HG03139 (cell line): ENCODE data around the gene MCF2L.

Experiments used
- ATAC-seq: cut with Tn5 transposase; IDR thresholded peaks from one replicate; pipeline ENCODE4 v1.9.1; 2021; ENCODE audit not compliant: unreplicated experiment

The MCF2L gene

GRCh38 chr13:113145496-113145895 is 176.5 kb downstream of the MCF2L start:
- ATAC-seq: no peak

GRCh38 chr13:113145911-113146598 is 177.0 kb downstream of the MCF2L start:
- ATAC-seq: no peak

- ATAC-seq: no peak
Observed at GRCh38 chr13:113146750-113147149, 177.7 kb downstream of the MCF2L start.

- ATAC-seq: no peak
Observed at GRCh38 chr13:113147206-113147605, 178.2 kb downstream of the MCF2L start.

GRCh38 chr13:113148407-113148806 is 179.4 kb downstream of the MCF2L start:
- no peak for ATAC-seq

- ATAC-seq: no peak
Observed at GRCh38 chr13:113148940-113149503, 180.0 kb downstream of the MCF2L start.
